Suprapubic skin (tissue), 4 donors: ENCODE results near the gene BDKRB2.

Experiments
- CTCF ChIP-seq, 2 donors: fragments of 200-600 bp in 1 of 2; fragments of 450-650 bp in 1 of 2; sonication (generic) in 1 of 2; IDR thresholded peaks; one replicate each; pipeline ENCODE4 v1.5.1; 2016 to 2019; ENCODE audit warnings: antibody characterized with exemption in 2 of 2, mild to moderate bottlenecking in 1 of 2, moderate library complexity in 1 of 2
- POLR2A ChIP-seq, 2 donors: fragments of 450-650 bp; IDR thresholded peaks; one replicate each; pipeline ENCODE4 v1.6.1; 2017; ENCODE audit warnings: antibody characterized with exemption in 2 of 2, mild to moderate bottlenecking in 2 of 2, moderate library complexity in 2 of 2
- POLR2AphosphoS5 ChIP-seq, 3 donors: sonication (generic); formaldehyde crosslinking; IDR thresholded peaks; one replicate each; pipeline ENCODE4 v1.6.1; 2017; ENCODE audit warnings: antibody characterized with exemption in 3 of 3

DNA sequence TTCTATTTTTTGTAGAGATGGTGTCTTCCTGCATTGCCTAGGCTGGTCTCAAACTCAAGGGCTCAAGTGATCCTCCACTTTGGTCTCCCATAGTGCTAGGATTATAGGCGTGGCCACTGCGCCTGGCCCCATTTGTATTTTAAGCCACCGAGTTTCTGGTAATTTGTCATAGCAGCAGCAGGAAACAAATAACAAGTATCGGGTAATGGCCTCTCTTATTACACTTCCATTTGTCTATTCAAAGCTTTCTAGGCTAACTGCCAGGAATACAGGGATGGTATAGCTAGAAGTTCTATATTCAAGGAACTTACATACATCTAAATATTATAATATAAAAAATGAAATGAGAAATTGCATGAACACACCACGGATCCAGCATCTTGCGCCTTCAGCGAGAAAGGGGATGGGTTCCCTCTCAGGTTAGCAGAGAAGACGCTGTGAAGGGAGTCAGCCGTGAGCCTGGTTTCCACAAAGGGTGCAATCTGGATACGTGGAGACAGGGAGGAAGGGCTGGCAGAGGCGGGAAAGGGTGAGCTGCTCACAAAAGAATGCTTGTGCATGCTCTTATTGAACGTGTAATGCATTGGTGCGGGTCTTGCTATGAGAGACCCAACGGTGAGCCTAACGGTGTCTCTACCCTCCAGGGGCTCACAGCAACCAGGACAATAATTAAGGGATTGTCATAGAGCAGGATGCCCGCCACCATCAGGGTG lies 60.9 kb downstream of the BDKRB2 start:
- no peak for TF ChIP-seq CTCF (IDR thresholded peaks at IDR 0.05)
- no peak for TF ChIP-seq POLR2A (IDR thresholded peaks at IDR 0.05)
- no peak for TF ChIP-seq POLR2AphosphoS5 (IDR thresholded peaks at IDR 0.05)
